Calu3 (cell line): ENCODE measurements around the gene NRIP2. TPM values are rescaled to one million over a fixed set of nuclear protein-coding genes. Genes with fewer than 3 reads are reported as not detected.

Experiments used
- BruUV-seq: library from RNA; stranded (reverse); fragments of 400-500 nt; replicated peaks from 2 replicates; lab custom pipeline; 2021; lab: Mats Ljungman, UMichigan
- CTCF ChIA-PET: fragments of 300-600 bp; sonication (Branson Sonifier 250); formaldehyde crosslinking; loops from one replicate; lab custom pipeline; 2022; ENCODE audit warnings: antibody characterized with exemption; lab: Charles Lee
- DNase-seq: peaks from one replicate; pipeline ENCODE4 v3.0.0; 2022
- H3K27ac Mint-ChIP-seq: one replicate; pipeline ENCODE4 v1.8.0; 2022; ENCODE audit warnings: mixed read lengths; ENCODE audit not compliant: unreplicated experiment
- H3K27me3 Mint-ChIP-seq: one replicate; pipeline ENCODE4 v1.8.0; 2022; ENCODE audit warnings: mixed read lengths; ENCODE audit not compliant: unreplicated experiment
- H3K36me3 Mint-ChIP-seq: one replicate; pipeline ENCODE4 v1.8.0; 2022; ENCODE audit warnings: mild to moderate bottlenecking, moderate library complexity, mixed read lengths; ENCODE audit not compliant: insufficient read depth, unreplicated experiment
- H3K4me1 Mint-ChIP-seq: one replicate; pipeline ENCODE4 v1.8.0; 2022; ENCODE audit warnings: mild to moderate bottlenecking, low read depth, mixed read lengths; ENCODE audit not compliant: unreplicated experiment
- H3K4me3 Mint-ChIP-seq: one replicate; pipeline ENCODE4 v1.8.0; 2022; ENCODE audit warnings: mild to moderate bottlenecking, low read depth, moderate library complexity, mixed read lengths; ENCODE audit not compliant: unreplicated experiment
- H3K9me3 Mint-ChIP-seq: one replicate; pipeline ENCODE4 v1.8.0; 2022; ENCODE audit warnings: low read depth, mixed read lengths; ENCODE audit not compliant: unreplicated experiment
- intact Hi-C: fragments of 100-400 bp; cut with micrococcal nuclease; formaldehyde crosslinking; loops from one replicate; pipeline ENCODE4 v1.10.0; 2022; ENCODE audit not compliant: unreplicated experiment
- total RNA-seq: library from RNA; stranded (reverse); gene quantifications from 2 replicates; pipeline ENCODE4 v1.2.3, GENCODE V29; 2022
- TF ChIP-seq, protein P1 (sequence below): fragments of 200-600 bp; IDR thresholded peaks from one replicate; pipeline ENCODE4 v1.8.0; 2022; ENCODE audit warnings: antibody characterized with exemption; ENCODE audit not compliant: unreplicated experiment

NRIP2 gene
- total RNA-seq, 1 experiment from 2014 or later, result not detected

DNA sequence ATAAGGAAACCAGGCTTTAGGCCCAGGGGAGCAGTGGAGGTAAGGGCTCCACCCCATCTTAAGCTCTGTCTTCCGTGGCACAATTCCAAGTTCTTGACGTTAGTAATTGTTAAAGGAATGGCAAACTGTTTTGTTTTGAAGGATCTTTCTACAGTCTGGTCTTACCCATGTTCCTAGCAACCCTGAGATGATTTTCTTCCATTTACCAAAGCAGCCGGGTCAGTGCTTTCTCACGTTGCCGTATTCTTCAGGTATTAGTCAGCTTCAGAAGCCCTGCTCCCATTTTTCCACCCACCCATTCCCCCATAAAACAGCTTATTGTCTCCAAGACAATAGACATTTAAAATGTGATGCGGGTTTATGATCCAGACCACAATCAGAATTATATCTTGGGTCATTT lies 10.3 kb downstream of the NRIP2 start:
- H3K9me3 Mint-ChIP-seq, result no peaks in the 10 kb centered on the region
- H3K4me3 Mint-ChIP-seq, result no peak overlapping the region
- TF ChIP-seq, protein P1, sequence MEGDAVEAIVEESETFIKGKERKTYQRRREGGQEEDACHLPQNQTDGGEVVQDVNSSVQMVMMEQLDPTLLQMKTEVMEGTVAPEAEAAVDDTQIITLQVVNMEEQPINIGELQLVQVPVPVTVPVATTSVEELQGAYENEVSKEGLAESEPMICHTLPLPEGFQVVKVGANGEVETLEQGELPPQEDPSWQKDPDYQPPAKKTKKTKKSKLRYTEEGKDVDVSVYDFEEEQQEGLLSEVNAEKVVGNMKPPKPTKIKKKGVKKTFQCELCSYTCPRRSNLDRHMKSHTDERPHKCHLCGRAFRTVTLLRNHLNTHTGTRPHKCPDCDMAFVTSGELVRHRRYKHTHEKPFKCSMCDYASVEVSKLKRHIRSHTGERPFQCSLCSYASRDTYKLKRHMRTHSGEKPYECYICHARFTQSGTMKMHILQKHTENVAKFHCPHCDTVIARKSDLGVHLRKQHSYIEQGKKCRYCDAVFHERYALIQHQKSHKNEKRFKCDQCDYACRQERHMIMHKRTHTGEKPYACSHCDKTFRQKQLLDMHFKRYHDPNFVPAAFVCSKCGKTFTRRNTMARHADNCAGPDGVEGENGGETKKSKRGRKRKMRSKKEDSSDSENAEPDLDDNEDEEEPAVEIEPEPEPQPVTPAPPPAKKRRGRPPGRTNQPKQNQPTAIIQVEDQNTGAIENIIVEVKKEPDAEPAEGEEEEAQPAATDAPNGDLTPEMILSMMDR, result no peak
- H3K4me1 Mint-ChIP-seq, result no peaks in the 10 kb centered on the region
- peaks cover 7% of the 10 kb centered on the region for H3K36me3 Mint-ChIP-seq
- CTCF ChIA-PET, result no interaction called here
- intact Hi-C loops, result no loop called here
- DNase-seq, result no peak
- no TSS peak for BruUV-seq
- no peaks in the 10 kb centered on the region for H3K27me3 Mint-ChIP-seq
- H3K27ac Mint-ChIP-seq, result no peak overlapping the region

DNA sequence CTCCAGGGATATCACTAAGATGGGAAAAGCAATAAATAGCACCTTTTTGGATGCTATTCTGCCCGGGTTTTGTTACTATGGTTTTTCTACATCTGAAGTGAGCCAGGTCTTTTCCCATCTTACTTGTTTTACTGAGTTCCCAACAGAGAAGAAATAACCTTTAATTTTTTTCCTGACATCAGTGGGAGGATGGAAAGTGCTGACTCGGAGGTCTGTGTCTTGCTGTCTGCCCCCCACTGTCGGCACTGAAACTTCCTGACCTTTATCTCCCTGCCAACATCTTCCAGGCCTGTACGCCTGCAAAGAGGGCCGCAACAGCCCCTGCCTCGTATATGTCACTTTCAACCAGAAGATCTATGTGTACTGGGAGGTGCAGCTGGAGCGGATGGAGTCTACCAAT lies 11.4 kb downstream of the NRIP2 start:
- TF ChIP-seq, protein P1, result no peak
- no peak overlapping the region for H3K4me3 Mint-ChIP-seq
- BruUV-seq, result no TSS peak

DNA sequence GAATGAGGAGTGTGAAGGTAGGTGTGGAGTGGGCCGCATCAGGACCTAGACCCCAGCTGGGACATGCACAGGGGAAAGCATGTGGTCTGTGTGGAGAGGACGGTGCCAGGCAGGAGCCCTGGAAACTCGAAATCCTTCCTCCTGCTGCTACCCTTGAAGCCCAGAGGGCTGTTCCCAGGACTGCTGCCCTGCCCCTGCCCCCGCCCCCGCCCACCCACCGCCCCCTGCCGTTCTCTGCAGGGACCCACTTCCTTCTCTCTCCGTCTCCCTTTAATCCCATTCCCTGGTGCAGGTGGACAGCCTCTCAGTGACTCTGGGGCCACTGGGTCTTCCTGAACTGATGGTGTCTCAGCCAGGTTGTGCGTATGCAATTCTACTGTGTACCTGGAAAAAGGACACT lies 14.4 kb downstream of the NRIP2 start:
- no peak overlapping the region for H3K4me3 Mint-ChIP-seq
- H3K4me1 Mint-ChIP-seq, result no peaks in the 10 kb centered on the region
- H3K27me3 Mint-ChIP-seq, result no peaks in the 10 kb centered on the region
- H3K27ac Mint-ChIP-seq, result no peak overlapping the region
- DNase-seq, result no peak
- H3K9me3 Mint-ChIP-seq, result no peaks in the 10 kb centered on the region
- CTCF ChIA-PET, result no interaction called here
- intact Hi-C loops, result no loop called here
- no TSS peak for BruUV-seq
- TF ChIP-seq, protein P1, result no peak
- H3K36me3 Mint-ChIP-seq, result peaks cover 11% of the 10 kb centered on the region

More for the DNA sequence above, 11.4 kb downstream of the NRIP2 start:
- intact Hi-C loops, result no loop called here
- no peak overlapping the region for H3K27ac Mint-ChIP-seq
- H3K4me1 Mint-ChIP-seq, result no peaks in the 10 kb centered on the region
- no peaks in the 10 kb centered on the region for H3K9me3 Mint-ChIP-seq
- DNase-seq, result no peak
- H3K36me3 Mint-ChIP-seq, result peaks cover 7% of the 10 kb centered on the region
- H3K27me3 Mint-ChIP-seq, result no peaks in the 10 kb centered on the region
- CTCF ChIA-PET, result no interaction called here

DNA sequence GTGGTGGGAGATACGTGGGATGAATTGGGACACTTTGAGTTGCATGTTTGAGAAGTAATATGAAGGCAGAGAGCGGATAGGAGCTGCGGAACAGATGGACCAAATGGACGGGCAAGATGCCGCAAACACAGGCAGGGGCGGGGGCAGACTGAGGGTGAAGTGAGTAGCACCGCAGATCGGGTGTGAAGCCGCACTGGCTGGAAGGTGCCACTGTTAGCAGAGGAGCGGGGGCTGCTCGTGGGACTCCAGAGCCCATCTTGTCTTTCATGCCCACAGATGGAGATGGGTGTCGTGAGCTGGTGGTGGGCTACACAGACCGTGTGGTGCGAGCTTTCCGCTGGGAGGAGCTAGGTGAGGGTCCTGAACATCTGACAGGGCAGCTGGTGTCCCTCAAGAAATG lies 15.0 kb downstream of the NRIP2 start:
- TF ChIP-seq, protein P1, result no peak
- Mint-ChIP-seq H3K9me3 (no peaks in the 10 kb centered on the region), H3K4me1 (no peaks in the 10 kb centered on the region), H3K27me3 (no peaks in the 10 kb centered on the region), H3K27ac (no peak overlapping the region), H3K4me3 (no peak overlapping the region), H3K36me3 (peaks cover 11% of the 10 kb centered on the region)
- no TSS peak for BruUV-seq
- intact Hi-C loops, result no loop called here
- CTCF ChIA-PET, result no interaction called here
- DNase-seq, result no peak
